HG03159 (cell line): ENCODE measurements around the gene GAS7.

Experiments used
- ATAC-seq: cut with Tn5 transposase; IDR thresholded peaks from one replicate; pipeline ENCODE4 v1.9.1; 2021; ENCODE audit warnings: mild to moderate bottlenecking, moderate library complexity; ENCODE audit not compliant: unreplicated experiment

GAS7 gene

GRCh38 chr17:9956474-9957131 is 241.8 kb downstream of the GAS7 start:
- ATAC-seq: no peak

- no peak for ATAC-seq
Measured at GRCh38 chr17:9953492-9953891, 244.9 kb downstream of the GAS7 start.

GRCh38 chr17:9951803-9952202 is 246.6 kb downstream of the GAS7 start:
- no peak for ATAC-seq

GRCh38 chr17:9948928-9949327 is 249.5 kb downstream of the GAS7 start:
- no peak for ATAC-seq

GRCh38 chr17:9944704-9945103 is 253.7 kb downstream of the GAS7 start:
- ATAC-seq: no peak

- ATAC-seq: no peak
Measured at GRCh38 chr17:9943343-9943742, 255.1 kb downstream of the GAS7 start.

GRCh38 chr17:9942885-9943284 is 255.5 kb downstream of the GAS7 start:
- no peak for ATAC-seq

GRCh38 chr17:9941305-9941704 is 257.1 kb downstream of the GAS7 start:
- no peak for ATAC-seq

- ATAC-seq: no peak
Measured at GRCh38 chr17:9940841-9941240, 257.6 kb downstream of the GAS7 start.

GRCh38 chr17:9938764-9939163 is 259.6 kb downstream of the GAS7 start:
- no peak for ATAC-seq

GRCh38 chr17:9937901-9938300 is 260.5 kb downstream of the GAS7 start:
- no peak for ATAC-seq

- no peak for ATAC-seq
Measured at GRCh38 chr17:9937241-9937761, 261.1 kb downstream of the GAS7 start.

GRCh38 chr17:9936095-9936494 is 262.3 kb downstream of the GAS7 start:
- no peak for ATAC-seq

- no peak for ATAC-seq
Measured at GRCh38 chr17:9935408-9935807, 263.0 kb downstream of the GAS7 start.

- no peak for ATAC-seq
Measured at GRCh38 chr17:9934331-9934730, 264.1 kb downstream of the GAS7 start.

- no peak for ATAC-seq
Measured at GRCh38 chr17:9932491-9932890, 265.9 kb downstream of the GAS7 start.

- no peak for ATAC-seq
Measured at GRCh38 chr17:9931144-9931741, 267.2 kb downstream of the GAS7 start.

- no peak for ATAC-seq
Measured at GRCh38 chr17:9929871-9930270, 268.5 kb downstream of the GAS7 start.

- no peak for ATAC-seq
Measured at GRCh38 chr17:9928601-9929333, 269.6 kb downstream of the GAS7 start.

GRCh38 chr17:9926150-9926804 is 272.1 kb downstream of the GAS7 start:
- no peak for ATAC-seq

- ATAC-seq: no peak
Measured at GRCh38 chr17:9925457-9925856, 272.9 kb downstream of the GAS7 start.
